IMR-90 (cell line): ENCODE data around the gene ROM1. TPM values are rescaled to one million over a fixed set of nuclear protein-coding genes. Genes with fewer than 3 reads are reported as not detected.

Source experiments
- ATAC-seq: fragments of 200-7000 bp; cut with Tn5 transposase; 2 replicates; pipeline ENCODE4 v1.9.1; 2020; ENCODE audit warnings: low read depth, mild to moderate bottlenecking, moderate library complexity
- BruUV-seq: library from RNA; stranded (reverse); fragments of 400-500 nt; replicated peaks from 2 replicates; lab custom pipeline; 2021; lab: Mats Ljungman, UMichigan
- CTCF ChIA-PET: fragments of 300-600 bp; formaldehyde crosslinking; extraction: SDS; loops from one replicate; lab custom pipeline; 2021; ENCODE audit warnings: antibody characterized with exemption; lab: Yijun Ruan, JAX
- POLR2A ChIA-PET: fragments of 300-600 bp; sonication (Branson Sonifier 250); formaldehyde crosslinking; loops from one replicate; lab custom pipeline; 2022; ENCODE audit warnings: antibody characterized with exemption; ENCODE audit not compliant: unreplicated experiment; lab: Charles Lee
- DNase-seq: peaks from one replicate; pipeline ENCODE4 v3.0.0; 2013
- H2AFZ ChIP-seq: replicated peaks from 2 replicates; pipeline ENCODE3; 2013; ENCODE audit warnings: low read length, mild to moderate bottlenecking; ENCODE audit not compliant: poor library complexity
- H2AK5ac ChIP-seq: 2 replicates; pipeline ENCODE4 v1.6.1; 2013; ENCODE audit warnings: low read depth, low read length, inconsistent platforms
- H2AK9ac ChIP-seq: replicated peaks from 2 replicates; pipeline ENCODE3; 2013; ENCODE audit warnings: mild to moderate bottlenecking, low read depth, low read length, moderate library complexity; ENCODE audit not compliant: poor library complexity
- H2BK120ac ChIP-seq: 2 replicates; pipeline ENCODE4 v1.6.1; 2013; ENCODE audit warnings: low read depth, low read length, inconsistent platforms
- H2BK15ac ChIP-seq: 3 replicates; pipeline ENCODE4 v1.6.1; 2013; ENCODE audit warnings: low read depth, low read length, inconsistent platforms
- H2BK20ac ChIP-seq: 2 replicates; pipeline ENCODE4 v1.6.1; 2013; ENCODE audit warnings: low read depth, mild to moderate bottlenecking, inconsistent platforms, low read length, moderate library complexity
- H2BK5ac ChIP-seq: 2 replicates; pipeline ENCODE4 v1.6.1; 2013; ENCODE audit warnings: mild to moderate bottlenecking, low read depth, low read length, inconsistent platforms; ENCODE audit not compliant: poor library complexity, severe bottlenecking
- H3K14ac ChIP-seq: replicated peaks from 2 replicates; pipeline ENCODE4 v1.6.1; 2013; ENCODE audit warnings: low read depth, low read length, inconsistent platforms
- H3K18ac ChIP-seq: 2 replicates; pipeline ENCODE4 v1.6.1; 2013; ENCODE audit warnings: low read depth, low read length, control low read depth
- H3K23ac ChIP-seq: 2 replicates; pipeline ENCODE4 v1.6.1; 2013; ENCODE audit warnings: low read depth, low read length, inconsistent platforms
- H3K27ac ChIP-seq: 2 replicates; pipeline ENCODE4 v1.5.1; 2013; ENCODE audit warnings: mild to moderate bottlenecking, control low read depth, low read length; ENCODE audit not compliant: insufficient read depth
- H3K27me3 ChIP-seq: 2 replicates; pipeline ENCODE4 v1.6.1; 2013; ENCODE audit warnings: low read length; ENCODE audit not compliant: control insufficient read depth, insufficient read depth
- H3K36me3 ChIP-seq: 2 replicates; pipeline ENCODE4 v1.6.1; 2013; ENCODE audit warnings: low read length, mixed read lengths; ENCODE audit not compliant: control insufficient read depth, insufficient read depth
- H3K4ac ChIP-seq: 2 replicates; pipeline ENCODE4 v1.6.1; 2013; ENCODE audit warnings: low read depth, low read length, inconsistent platforms
- H3K4me1 ChIP-seq: 2 replicates; pipeline ENCODE4 v1.6.1; 2013; ENCODE audit warnings: low read length, mixed read lengths; ENCODE audit not compliant: control insufficient read depth, insufficient read depth
- H3K4me2 ChIP-seq: 2 replicates; pipeline ENCODE4 v1.6.1; 2013; ENCODE audit warnings: low read depth, mild to moderate bottlenecking, control low read depth, low read length, moderate library complexity
- H3K4me3 ChIP-seq: 2 replicates; pipeline ENCODE4 v1.5.1; 2013; ENCODE audit warnings: low read depth, mild to moderate bottlenecking, control low read depth, low read length, moderate library complexity; ENCODE audit not compliant: insufficient read depth
- H3K56ac ChIP-seq: 2 replicates; pipeline ENCODE4 v1.6.1; 2013; ENCODE audit warnings: low read length, inconsistent platforms; ENCODE audit not compliant: insufficient read depth; ENCODE audit errors: extremely low read depth
- H3K79me1 ChIP-seq, 2 experiments: 2 replicates each; pipeline ENCODE4 v1.6.1; 2013; ENCODE audit warnings: low read length in 2 of 2, inconsistent platforms in 1 of 2, low read depth in 1 of 2
- H3K9ac ChIP-seq: 2 replicates; pipeline ENCODE4 v1.6.1; 2013; ENCODE audit warnings: low read depth, low read length, control low read depth
- H3K9me1 ChIP-seq: 2 replicates; pipeline ENCODE4 v1.6.1; 2013; ENCODE audit warnings: low read length, inconsistent platforms; ENCODE audit not compliant: insufficient read depth
- H3K9me3 ChIP-seq: 2 replicates; pipeline ENCODE4 v1.6.1; 2013; ENCODE audit warnings: low read length; ENCODE audit not compliant: control insufficient read depth, insufficient read depth
- H4K20me1 ChIP-seq: 2 replicates; pipeline ENCODE4 v1.6.1; 2013; ENCODE audit warnings: low read length, inconsistent platforms; ENCODE audit not compliant: insufficient read depth
- H4K5ac ChIP-seq: 2 replicates; pipeline ENCODE4 v1.6.1; 2013; ENCODE audit warnings: mild to moderate bottlenecking, low read depth, low read length, control low read depth
- H4K8ac ChIP-seq, 2 experiments: 2 replicates each; pipeline ENCODE4 v1.6.1; 2013; ENCODE audit warnings: low read depth in 2 of 2, low read length in 2 of 2, control low read depth in 1 of 2, inconsistent platforms in 1 of 2
- H4K91ac ChIP-seq: 2 replicates; pipeline ENCODE4 v1.6.1; 2013; ENCODE audit warnings: low read depth, low read length, inconsistent platforms; ENCODE audit not compliant: insufficient read depth
- BHLHE40 ChIP-seq: fragments of 150-350 bp; IDR thresholded peaks from 2 replicates; pipeline ENCODE4 v1.6.1; 2016; ENCODE audit warnings: mild to moderate bottlenecking, low read depth, low read length
- CEBPB ChIP-seq: IDR thresholded peaks from 2 replicates; pipeline ENCODE4 v1.6.1; 2012; ENCODE audit warnings: low read depth, low read length, improper control_type of control experiment
- CHD1 ChIP-seq: IDR thresholded peaks from 2 replicates; pipeline ENCODE4 v1.6.1; 2012; ENCODE audit warnings: low read depth, low read length, improper control_type of control experiment
- CTCF ChIP-seq: conservative IDR thresholded peaks from 2 replicates; pipeline ENCODE4 v1.5.1; 2012; ENCODE audit warnings: mild to moderate bottlenecking, low read depth, low read length, improper control_type of control experiment
- ELK1 ChIP-seq: fragments of 150-350 bp; IDR thresholded peaks from 2 replicates; pipeline ENCODE4 v1.6.1; 2016; ENCODE audit warnings: low read depth, mild to moderate bottlenecking, low read length, moderate library complexity, borderline replicate concordance
- FOS ChIP-seq: fragments of 150-350 bp; IDR thresholded peaks from 2 replicates; pipeline ENCODE4 v1.6.1; 2016; ENCODE audit warnings: low read depth, low read length
- MAFK ChIP-seq: IDR thresholded peaks from 2 replicates; pipeline ENCODE4 v1.6.1; 2012; ENCODE audit warnings: low read depth, low read length, improper control_type of control experiment
- MAZ ChIP-seq: IDR thresholded peaks from 2 replicates; pipeline ENCODE4 v1.6.1; 2012; ENCODE audit warnings: low read depth, mild to moderate bottlenecking, low read length, improper control_type of control experiment, moderate library complexity, borderline replicate concordance
- MXI1 ChIP-seq: IDR thresholded peaks from 2 replicates; pipeline ENCODE4 v1.6.1; 2012; ENCODE audit warnings: low read depth, mild to moderate bottlenecking, low read length, moderate library complexity, borderline replicate concordance
- NFE2L2 ChIP-seq: fragments of 150-350 bp; IDR thresholded peaks from 2 replicates; pipeline ENCODE4 v1.6.1; 2016; ENCODE audit warnings: low read depth, mild to moderate bottlenecking, low read length
- POLR2A ChIP-seq: IDR thresholded peaks from 2 replicates; pipeline ENCODE4 v1.6.1; 2012; ENCODE audit warnings: mild to moderate bottlenecking, low read depth, low read length
- RAD21 ChIP-seq: IDR thresholded peaks from 2 replicates; pipeline ENCODE4 v1.6.1; 2012; ENCODE audit warnings: low read length, improper control_type of control experiment
- RCOR1 ChIP-seq: IDR thresholded peaks from 2 replicates; pipeline ENCODE4 v1.6.1; 2012; ENCODE audit warnings: mild to moderate bottlenecking, low read length, improper control_type of control experiment; ENCODE audit not compliant: insufficient replicate concordance
- RFX5 ChIP-seq: IDR thresholded peaks from 2 replicates; pipeline ENCODE4 v1.8.0; 2012; ENCODE audit warnings: low read depth, mild to moderate bottlenecking, low read length, moderate library complexity
- SMC3 ChIP-seq: fragments of 150-350 bp; IDR thresholded peaks from 2 replicates; pipeline ENCODE4 v1.6.1; 2016; ENCODE audit warnings: low read depth, mild to moderate bottlenecking, antibody characterized with exemption, low read length, moderate library complexity
- USF2 ChIP-seq: fragments of 150-350 bp; IDR thresholded peaks from 2 replicates; pipeline ENCODE4 v1.6.1; 2017; ENCODE audit warnings: mild to moderate bottlenecking, antibody characterized with exemption, low read length, low read depth
- WGBS, 2 experiments: methylation state at CpG; one replicate each; pipeline versions ENCODE4 v1.1.5 to v1.1.7; 2013; ENCODE audit warnings: missing lambda C conversion rate in 2 of 2; ENCODE audit not compliant: insufficient read length in 1 of 2; ENCODE audit errors: extremely low coverage in 2 of 2; 5-methylcytosine and 5-hydroxymethylcytosine counted together
- dilution Hi-C: fragments of 300-500 bp; cut with HindIII; formaldehyde crosslinking; loops from one replicate; pipeline ENCODE4 v1.14.3; 2018; ENCODE audit warnings: low sequenced_read_pairs; ENCODE audit not compliant: unreplicated experiment
- in situ Hi-C: fragments of 300-500 bp; cut with MboI; formaldehyde crosslinking; loops from 3 replicates; pipeline ENCODE4 v1.14.3; 2019; ENCODE audit warnings: low sequenced_read_pairs, inconsistent platforms, mixed read lengths
- intact Hi-C: fragments of 100-400 bp; cut with micrococcal nuclease; formaldehyde crosslinking; loops from 2 replicates; pipeline ENCODE4 v1.10.0; 2022
- polyA plus RNA-seq, 3 experiments: library from polyadenylated mRNA; depleted of rRNA; stranded (reverse); fragments of >200 nt; gene quantifications; 2 replicates each; pipeline ENCODE4 v1.2.3, GENCODE V29; 2012; ENCODE audit warnings: low replicate concordance in 1 of 3
- total RNA-seq: library from RNA; depleted of rRNA; stranded (reverse); fragments of >200 nt; gene quantifications from 2 replicates; pipeline ENCODE4 v1.2.3, GENCODE V29; 2012

The ROM1 gene
- total and polyA plus RNA-seq, 2 of the 4 experiments (the other 2 are of a cell fraction), result 2.2 to 2.5 TPM

- no peak overlapping the region for H3K4me3 ChIP-seq
- H2AK9ac ChIP-seq, result no peak overlapping the region
- 100% methylated on average over 2 of the region's 8 CpGs; no CpG with 5 or more reads in 1 of the 2 experiments for WGBS, 2 experiments
- peaks cover 61% of the 10 kb centered on the region for H4K20me1 ChIP-seq
- H3K9me3 ChIP-seq, result no peaks in the 10 kb centered on the region
- H3K56ac ChIP-seq, result no peak overlapping the region
- peaks cover 64% of the 10 kb centered on the region for H3K36me3 ChIP-seq
- H3K23ac ChIP-seq, result no peak overlapping the region
- peaks cover 13 to 49% of the 10 kb centered on the region in 2 experiments; a peak in 3 of 4 replicates for H3K79me1 ChIP-seq
- dilution Hi-C loops (no loop called here), intact Hi-C loops (no loop called here), in situ Hi-C loops (no loop called here)
- ATAC-seq, result no peak
- ChIA-PET CTCF (no interaction called here), POLR2A (no interaction called here)
- H2AFZ ChIP-seq, result no peak overlapping the region
- no peak overlapping the region for H3K27ac ChIP-seq
- no peak overlapping the region for H2BK5ac ChIP-seq
- no peak for TF ChIP-seq POLR2A
- no peak for TF ChIP-seq MXI1
- no peak for TF ChIP-seq RCOR1
- TF ChIP-seq NFE2L2, result no peak
- no peak for TF ChIP-seq MAZ
- no peak for TF ChIP-seq BHLHE40
- TF ChIP-seq RFX5, result no peak
- no peak for TF ChIP-seq ELK1
- no peak for TF ChIP-seq CTCF
- TF ChIP-seq FOS, result no peak
- TF ChIP-seq MAFK, result no peak
- TF ChIP-seq SMC3, result no peak
- no peak for TF ChIP-seq CEBPB
- no peak for TF ChIP-seq CHD1
- TF ChIP-seq USF2, result no peak
- no peak for TF ChIP-seq RAD21
- H4K8ac ChIP-seq, result no peak overlapping the region
- no peak overlapping the region for H3K14ac ChIP-seq
- H2AK5ac ChIP-seq, result no peak overlapping the region
- H3K18ac ChIP-seq, result no peak overlapping the region
- no peak overlapping the region for H2BK120ac ChIP-seq
- H4K5ac ChIP-seq, result no peak overlapping the region
- peaks cover 3% of the 10 kb centered on the region; the same call in 1 of the 2 replicates for H3K9me1 ChIP-seq
- no peak overlapping the region for H3K9ac ChIP-seq
- H4K91ac ChIP-seq, result no peak overlapping the region
- H3K4me2 ChIP-seq, result no peak overlapping the region
- H2BK20ac ChIP-seq, result no peak overlapping the region
- DNase-seq, result no peak
- H3K4ac ChIP-seq, result no peak overlapping the region
- no peak overlapping the region for H2BK15ac ChIP-seq
- peaks cover 2% of the 10 kb centered on the region; the same call in 1 of the 2 replicates for H3K4me1 ChIP-seq
- no TSS peak for BruUV-seq
- H3K27me3 ChIP-seq, result no peaks in the 10 kb centered on the region
Measured at GRCh38 chr11:62567018-62567633, 45.9 kb upstream of the ROM1 start.
